B cell (primary cell): ENCODE results near the gene ZNF581. TPM values are rescaled to one million over a fixed set of nuclear protein-coding genes. Genes with fewer than 3 reads are reported as not detected.

Experiments
- ATAC-seq: fragments of 200-7000 bp; cut with Tn5 transposase; one replicate; pipeline ENCODE4 v1.10.0; 2021; ENCODE audit warnings: low read depth, mild to moderate bottlenecking, moderate number of reproducible peaks, moderate library complexity
- CTCF ChIA-PET: fragments of 350-600 bp; sonication (Branson Sonifier 250); formaldehyde crosslinking; loops from one replicate; lab custom pipeline; 2021; ENCODE audit warnings: antibody characterized with exemption, inconsistent platforms; lab: Charles Lee
- POLR2A ChIA-PET: fragments of 350-600 bp; sonication (Branson Sonifier 250); formaldehyde crosslinking; loops from one replicate; lab custom pipeline; 2021; ENCODE audit warnings: antibody characterized with exemption; lab: Charles Lee
- DNase-seq: peaks from one replicate; pipeline ENCODE4 v3.0.0; 2013
- H2AFZ ChIP-seq: 2 replicates; pipeline ENCODE4 v1.6.1; 2012; ENCODE audit warnings: mild to moderate bottlenecking, low read depth, low read length; ENCODE audit not compliant: insufficient read depth, poor library complexity, severe bottlenecking
- H3K27ac ChIP-seq, 2 donors: 1 replicate in 1 of 2; 2 replicates in 1 of 2; pipeline ENCODE4 v1.5.1; 2012 to 2013; ENCODE audit warnings: low read length in 2 of 2, mild to moderate bottlenecking in 2 of 2, moderate library complexity in 1 of 2
- H3K27me3 ChIP-seq, 4 experiments: fragments of 200-600 bp in 1 of 4; sonication (generic) in 1 of 4; replicated peaks in 1 of 4; 1 replicate in 2 of 4; 2 replicates in 2 of 4; pipeline versions ENCODE4 v1.6.1 to v1.7.0; 2013 to 2016; ENCODE audit warnings: low read length in 3 of 4, mild to moderate bottlenecking in 2 of 4, mixed read lengths in 1 of 4, moderate library complexity in 1 of 4; ENCODE audit not compliant: insufficient read depth in 4 of 4, control insufficient read depth in 3 of 4; ENCODE audit errors: control extremely low read depth in 1 of 4
- H3K36me3 ChIP-seq, 2 experiments: replicated peaks in 1 of 2; 1 replicate in 1 of 2; 2 replicates in 1 of 2; pipeline versions ENCODE4 v1.6.1 to v1.7.1; 2013; ENCODE audit warnings: low read length in 1 of 2; ENCODE audit not compliant: insufficient read depth in 2 of 2, control insufficient read depth in 1 of 2; ENCODE audit errors: control extremely low read depth in 1 of 2, extremely low read depth in 1 of 2
- H3K4me1 ChIP-seq, 2 donors: fragments of 200-600 bp in 1 of 2; sonication (generic) in 1 of 2; 1 replicate in 1 of 2; 2 replicates in 1 of 2; pipeline versions ENCODE4 v1.5.1 to v1.6.1; 2013 to 2017; ENCODE audit warnings: low read length in 2 of 2; ENCODE audit not compliant: control insufficient read depth in 2 of 2, insufficient read depth in 2 of 2
- H3K4me2 ChIP-seq: replicated peaks from 2 replicates; pipeline ENCODE3; 2012; ENCODE audit warnings: mild to moderate bottlenecking, low read depth, low read length; ENCODE audit not compliant: poor library complexity, severe bottlenecking
- H3K4me3 ChIP-seq, 5 experiments: fragments of 200-600 bp in 1 of 5; sonication (generic) in 1 of 5; 1 replicate in 3 of 5; 2 replicates in 2 of 5; pipeline versions ENCODE4 v1.5.1 to v1.7.0; 2011 to 2016; ENCODE audit warnings: low read length in 4 of 5, mild to moderate bottlenecking in 4 of 5, low read depth in 2 of 5, control low read depth in 1 of 5, moderate library complexity in 1 of 5; ENCODE audit not compliant: insufficient read depth in 1 of 5; ENCODE audit errors: control extremely low read depth in 1 of 5, extremely low read depth in 1 of 5
- H3K79me2 ChIP-seq: fragments of 200-600 bp; sonication (generic); one replicate; pipeline ENCODE4 v1.6.0; 2016; ENCODE audit warnings: low read length; ENCODE audit not compliant: control insufficient read depth, insufficient read depth
- H3K9ac ChIP-seq: fragments of 200-600 bp; sonication (generic); 2 replicates; pipeline ENCODE4 v1.6.1; 2017; ENCODE audit warnings: mild to moderate bottlenecking, low read length, moderate library complexity
- H3K9me3 ChIP-seq, 3 donors: one replicate each; pipeline versions ENCODE4 v1.6.1 to v1.7.1; 2013; ENCODE audit warnings: low read length in 2 of 3; ENCODE audit not compliant: control insufficient read depth in 2 of 3, insufficient read depth in 1 of 3; ENCODE audit errors: control extremely low read depth in 1 of 3
- H4K20me1 ChIP-seq: 2 replicates; pipeline ENCODE4 v1.6.0; 2012; ENCODE audit warnings: mild to moderate bottlenecking, low read length; ENCODE audit not compliant: insufficient read depth, control insufficient read depth, poor library complexity, severe bottlenecking
- H3K27ac Mint-ChIP-seq: one replicate; pipeline ENCODE4 v1.8.0; 2021; ENCODE audit warnings: mixed read lengths
- H3K27me3 Mint-ChIP-seq: one replicate; pipeline ENCODE4 v1.8.0; 2021; ENCODE audit warnings: mixed read lengths
- H3K4me1 Mint-ChIP-seq: one replicate; pipeline ENCODE4 v1.8.0; 2021; ENCODE audit warnings: mixed read lengths
- H3K4me3 Mint-ChIP-seq: one replicate; pipeline ENCODE4 v1.8.0; 2021; ENCODE audit warnings: mixed read lengths
- H3K9me3 Mint-ChIP-seq: one replicate; pipeline ENCODE4 v1.8.0; 2022; ENCODE audit warnings: mixed read lengths; ENCODE audit not compliant: insufficient read depth
- EZH2 ChIP-seq: IDR thresholded peaks from 2 replicates; pipeline ENCODE4 v1.6.1; 2012; ENCODE audit warnings: borderline replicate concordance, low read depth, mild to moderate bottlenecking, moderate library complexity, low read length; ENCODE audit not compliant: insufficient read depth, poor library complexity, severe bottlenecking
- WGBS: methylation state at CpG from one replicate; pipeline ENCODE4 v1.1.5; 2013; ENCODE audit warnings: missing lambda C conversion rate; ENCODE audit not compliant: insufficient coverage; 5-methylcytosine and 5-hydroxymethylcytosine counted together
- intact Hi-C: fragments of 100-400 bp; cut with micrococcal nuclease; formaldehyde crosslinking; loops from one replicate; pipeline ENCODE4 v1.10.0; 2022
- polyA plus RNA-seq: library from polyadenylated mRNA; depleted of rRNA; stranded (reverse); fragments of >200 nt; gene quantifications from 2 replicates; pipeline ENCODE4 v1.2.3, GENCODE V29; 2012
- total RNA-seq, 2 donors: library from RNA; stranded (reverse); fragments of 120-200 nt in 1 of 2; gene quantifications; 1 replicate in 1 of 2; 2 replicates in 1 of 2; pipeline versions ENCODE4 v1.2.3 to v1.2.4, GENCODE V29; 2013 to 2022
- TF ChIP-seq, protein P1 (sequence below): fragments of 200-600 bp; IDR thresholded peaks from one replicate; pipeline ENCODE4 v1.8.0; 2022; ENCODE audit warnings: antibody characterized with exemption, mild to moderate bottlenecking

The ZNF581 gene
- total and polyA plus RNA-seq, 2 donors (not counting 1 experiment from before 2014, with no cell fraction given): 48.2 to 51.3 TPM

DNA sequence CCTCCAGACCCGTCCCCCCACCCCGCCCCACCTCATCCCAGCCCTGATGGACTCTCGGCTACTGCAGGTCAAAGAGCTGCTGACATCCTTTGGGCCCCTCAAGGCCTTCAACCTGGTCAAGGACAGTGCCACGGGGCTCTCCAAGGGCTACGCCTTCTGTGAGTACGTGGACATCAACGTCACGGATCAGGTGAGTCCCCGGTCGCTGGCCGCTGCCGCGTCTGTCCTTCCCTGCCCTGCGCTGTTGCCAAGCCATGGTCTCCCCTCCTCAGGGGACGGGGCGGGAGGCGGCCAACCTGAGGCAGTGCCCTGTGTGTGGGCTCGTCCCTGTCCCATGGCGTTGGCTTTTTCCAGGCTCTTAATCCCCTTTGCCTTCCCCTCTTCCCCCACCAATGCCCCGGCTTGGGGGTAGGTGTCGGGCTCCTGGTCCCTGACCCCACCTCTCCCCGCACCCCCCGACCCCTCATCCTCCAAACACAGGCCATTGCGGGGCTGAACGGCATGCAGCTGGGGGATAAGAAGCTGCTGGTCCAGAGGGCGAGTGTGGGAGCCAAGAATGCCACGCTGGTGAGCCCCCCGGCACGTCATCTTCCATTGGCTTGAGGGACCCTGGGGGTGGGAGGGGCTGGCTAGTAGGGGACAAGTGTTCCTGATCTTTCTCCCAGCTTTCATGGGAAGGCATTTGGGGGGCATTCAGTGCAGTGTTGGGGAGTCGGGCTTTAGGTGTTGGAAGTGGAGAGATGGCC lies 25.3 kb downstream of the ZNF581 start:
- H2AFZ ChIP-seq: no peak overlapping the region
- peaks cover 25% of the 10 kb centered on the region for H3K4me1 Mint-ChIP-seq
- no peak overlapping the region for H3K27ac ChIP-seq
- CTCF ChIA-PET: no interaction called here
- H3K4me3 Mint-ChIP-seq: no peak overlapping the region
- H3K4me2 ChIP-seq: no peak overlapping the region
- WGBS: 93% methylated on average over 25 of the region's 30 CpGs
- H4K20me1 ChIP-seq: peaks cover 93% of the 10 kb centered on the region
- H3K27me3 ChIP-seq: no peaks in the 10 kb centered on the region
- peaks cover 0 to 80% of the 10 kb centered on the region in 2 experiments for H3K36me3 ChIP-seq
- H3K4me1 ChIP-seq: peaks cover 0 to 7% of the 10 kb centered on the region in 2 donors
- peaks cover 80% of the 10 kb centered on the region for H3K79me2 ChIP-seq
- no peak overlapping the region for H3K4me3 ChIP-seq
- H3K9me3 Mint-ChIP-seq: no peaks in the 10 kb centered on the region
- DNase-seq (no peak), ATAC-seq (no peak)
- H3K27me3 Mint-ChIP-seq: no peaks in the 10 kb centered on the region
- no peak overlapping the region for H3K27ac Mint-ChIP-seq
- POLR2A ChIA-PET: no interaction called here
- H3K9me3 ChIP-seq: no peaks in the 10 kb centered on the region
- intact Hi-C loops: no loop called here
- TF ChIP-seq, protein P1, sequence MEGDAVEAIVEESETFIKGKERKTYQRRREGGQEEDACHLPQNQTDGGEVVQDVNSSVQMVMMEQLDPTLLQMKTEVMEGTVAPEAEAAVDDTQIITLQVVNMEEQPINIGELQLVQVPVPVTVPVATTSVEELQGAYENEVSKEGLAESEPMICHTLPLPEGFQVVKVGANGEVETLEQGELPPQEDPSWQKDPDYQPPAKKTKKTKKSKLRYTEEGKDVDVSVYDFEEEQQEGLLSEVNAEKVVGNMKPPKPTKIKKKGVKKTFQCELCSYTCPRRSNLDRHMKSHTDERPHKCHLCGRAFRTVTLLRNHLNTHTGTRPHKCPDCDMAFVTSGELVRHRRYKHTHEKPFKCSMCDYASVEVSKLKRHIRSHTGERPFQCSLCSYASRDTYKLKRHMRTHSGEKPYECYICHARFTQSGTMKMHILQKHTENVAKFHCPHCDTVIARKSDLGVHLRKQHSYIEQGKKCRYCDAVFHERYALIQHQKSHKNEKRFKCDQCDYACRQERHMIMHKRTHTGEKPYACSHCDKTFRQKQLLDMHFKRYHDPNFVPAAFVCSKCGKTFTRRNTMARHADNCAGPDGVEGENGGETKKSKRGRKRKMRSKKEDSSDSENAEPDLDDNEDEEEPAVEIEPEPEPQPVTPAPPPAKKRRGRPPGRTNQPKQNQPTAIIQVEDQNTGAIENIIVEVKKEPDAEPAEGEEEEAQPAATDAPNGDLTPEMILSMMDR: no peak
- no peak for TF ChIP-seq EZH2
- no peak overlapping the region for H3K9ac ChIP-seq
